ENCODE results near the gene SHLD2. TPM values are rescaled to one million over a fixed set of nuclear protein-coding genes. Genes with fewer than 3 reads are reported as not detected.
"Not testable (repeated sequence)": the region's sequence is repeated elsewhere in the genome, so short reads cannot be mapped to it uniquely, and the experiment has no call there.

Gene SHLD2
- total RNA-seq, 1 donor from 2014 or later: 17.0 TPM

GRCh38 chr10:87149020-87149609 lies 54.1 kb downstream of the SHLD2 start:
- not testable (repeated sequence) for H3K9me3 Mint-ChIP-seq (ENCODE audit: unreplicated experiment); DNase-seq; H3K4me1 Mint-ChIP-seq (ENCODE audit: low read depth, unreplicated experiment); H3K27ac Mint-ChIP-seq (ENCODE audit: unreplicated experiment); H3K4me3 Mint-ChIP-seq (ENCODE audit: unreplicated experiment); H3K27me3 Mint-ChIP-seq (ENCODE audit: unreplicated experiment); H3K36me3 Mint-ChIP-seq (ENCODE audit: unreplicated experiment)
- TF ChIP-seq CTCF (IDR thresholded peaks at IDR 0.05; ENCODE audit: partially characterized antibody, unreplicated experiment): peak; percentile 56

- not testable (repeated sequence) for H3K36me3 Mint-ChIP-seq (ENCODE audit: unreplicated experiment); H3K4me1 Mint-ChIP-seq (ENCODE audit: low read depth, unreplicated experiment); H3K27me3 Mint-ChIP-seq (ENCODE audit: unreplicated experiment); H3K9me3 Mint-ChIP-seq (ENCODE audit: unreplicated experiment); H3K27ac Mint-ChIP-seq (ENCODE audit: unreplicated experiment); DNase-seq; H3K4me3 Mint-ChIP-seq (ENCODE audit: unreplicated experiment)
Measured at GRCh38 chr10:87151516-87151915, 56.5 kb downstream of the SHLD2 start.

- not testable (repeated sequence) for H3K4me3 Mint-ChIP-seq (ENCODE audit: unreplicated experiment); H3K9me3 Mint-ChIP-seq (ENCODE audit: unreplicated experiment); H3K4me1 Mint-ChIP-seq (ENCODE audit: low read depth, unreplicated experiment); H3K36me3 Mint-ChIP-seq (ENCODE audit: unreplicated experiment); H3K27me3 Mint-ChIP-seq (ENCODE audit: unreplicated experiment); H3K27ac Mint-ChIP-seq (ENCODE audit: unreplicated experiment); DNase-seq
Measured at GRCh38 chr10:87156841-87157240, 61.8 kb downstream of the SHLD2 start.

- not testable (repeated sequence) for DNase-seq; H3K4me3 Mint-ChIP-seq (ENCODE audit: unreplicated experiment); H3K27ac Mint-ChIP-seq (ENCODE audit: unreplicated experiment)
Measured at GRCh38 chr10:87157821-87158220, 62.8 kb downstream of the SHLD2 start.

GRCh38 chr10:87162703-87163293 lies 67.8 kb downstream of the SHLD2 start:
- H3K36me3 Mint-ChIP-seq (ENCODE audit: unreplicated experiment); H3K9me3 Mint-ChIP-seq (ENCODE audit: unreplicated experiment); H3K27me3 Mint-ChIP-seq (ENCODE audit: unreplicated experiment); DNase-seq; H3K4me3 Mint-ChIP-seq (ENCODE audit: unreplicated experiment); H3K4me1 Mint-ChIP-seq (ENCODE audit: low read depth, unreplicated experiment); H3K27ac Mint-ChIP-seq (ENCODE audit: unreplicated experiment): not testable (repeated sequence)

More at GRCh38 chr10:87157821-87158220, 62.8 kb downstream of the SHLD2 start:
- not testable (repeated sequence) for H3K4me1 Mint-ChIP-seq (ENCODE audit: low read depth, unreplicated experiment); H3K27me3 Mint-ChIP-seq (ENCODE audit: unreplicated experiment); H3K9me3 Mint-ChIP-seq (ENCODE audit: unreplicated experiment); H3K36me3 Mint-ChIP-seq (ENCODE audit: unreplicated experiment)

- not testable (repeated sequence) for H3K9me3 Mint-ChIP-seq (ENCODE audit: unreplicated experiment); H3K4me3 Mint-ChIP-seq (ENCODE audit: unreplicated experiment); DNase-seq; H3K4me1 Mint-ChIP-seq (ENCODE audit: low read depth, unreplicated experiment); H3K27ac Mint-ChIP-seq (ENCODE audit: unreplicated experiment); H3K27me3 Mint-ChIP-seq (ENCODE audit: unreplicated experiment); H3K36me3 Mint-ChIP-seq (ENCODE audit: unreplicated experiment)
Measured at GRCh38 chr10:87163414-87163813, 68.4 kb downstream of the SHLD2 start.

- not testable (repeated sequence) for H3K4me3 Mint-ChIP-seq (ENCODE audit: unreplicated experiment); H3K9me3 Mint-ChIP-seq (ENCODE audit: unreplicated experiment); H3K36me3 Mint-ChIP-seq (ENCODE audit: unreplicated experiment); H3K27ac Mint-ChIP-seq (ENCODE audit: unreplicated experiment); DNase-seq; H3K4me1 Mint-ChIP-seq (ENCODE audit: low read depth, unreplicated experiment); H3K27me3 Mint-ChIP-seq (ENCODE audit: unreplicated experiment)
Measured at GRCh38 chr10:87169857-87170256, 74.9 kb downstream of the SHLD2 start.

GRCh38 chr10:87170705-87171104 lies 75.7 kb downstream of the SHLD2 start:
- H3K9me3 Mint-ChIP-seq (ENCODE audit: unreplicated experiment); H3K4me3 Mint-ChIP-seq (ENCODE audit: unreplicated experiment); H3K4me1 Mint-ChIP-seq (ENCODE audit: low read depth, unreplicated experiment); DNase-seq; H3K27me3 Mint-ChIP-seq (ENCODE audit: unreplicated experiment); H3K27ac Mint-ChIP-seq (ENCODE audit: unreplicated experiment); H3K36me3 Mint-ChIP-seq (ENCODE audit: unreplicated experiment): not testable (repeated sequence)

- H3K4me1 Mint-ChIP-seq (ENCODE audit: low read depth, unreplicated experiment); H3K27ac Mint-ChIP-seq (ENCODE audit: unreplicated experiment); H3K4me3 Mint-ChIP-seq (ENCODE audit: unreplicated experiment); H3K36me3 Mint-ChIP-seq (ENCODE audit: unreplicated experiment); H3K9me3 Mint-ChIP-seq (ENCODE audit: unreplicated experiment); DNase-seq; H3K27me3 Mint-ChIP-seq (ENCODE audit: unreplicated experiment): not testable (repeated sequence)
Measured at GRCh38 chr10:87171670-87172069, 76.7 kb downstream of the SHLD2 start.

- H3K4me3 Mint-ChIP-seq (ENCODE audit: unreplicated experiment); H3K4me1 Mint-ChIP-seq (ENCODE audit: low read depth, unreplicated experiment); H3K36me3 Mint-ChIP-seq (ENCODE audit: unreplicated experiment); H3K9me3 Mint-ChIP-seq (ENCODE audit: unreplicated experiment); H3K27me3 Mint-ChIP-seq (ENCODE audit: unreplicated experiment); H3K27ac Mint-ChIP-seq (ENCODE audit: unreplicated experiment); DNase-seq: not testable (repeated sequence)
Measured at GRCh38 chr10:87172178-87172577, 77.2 kb downstream of the SHLD2 start.

- not testable (repeated sequence) for DNase-seq; H3K9me3 Mint-ChIP-seq (ENCODE audit: unreplicated experiment); H3K36me3 Mint-ChIP-seq (ENCODE audit: unreplicated experiment); H3K27me3 Mint-ChIP-seq (ENCODE audit: unreplicated experiment); H3K4me3 Mint-ChIP-seq (ENCODE audit: unreplicated experiment); H3K27ac Mint-ChIP-seq (ENCODE audit: unreplicated experiment); H3K4me1 Mint-ChIP-seq (ENCODE audit: low read depth, unreplicated experiment)
Measured at GRCh38 chr10:87177587-87177986, 82.6 kb downstream of the SHLD2 start.

- not testable (repeated sequence) for H3K27ac Mint-ChIP-seq (ENCODE audit: unreplicated experiment); H3K4me3 Mint-ChIP-seq (ENCODE audit: unreplicated experiment); H3K27me3 Mint-ChIP-seq (ENCODE audit: unreplicated experiment); H3K4me1 Mint-ChIP-seq (ENCODE audit: low read depth, unreplicated experiment); H3K9me3 Mint-ChIP-seq (ENCODE audit: unreplicated experiment); DNase-seq
- H3K36me3 Mint-ChIP-seq (ENCODE audit: unreplicated experiment): peaks cover 14% of the 10 kb centered on the region
Measured at GRCh38 chr10:87184421-87184820, 89.4 kb downstream of the SHLD2 start.

All from glutamatergic neuron (in vitro differentiated cells).